Measurements from ENCODE around the gene PIK3R2. TPM values are rescaled to one million over a fixed set of nuclear protein-coding genes. Genes with fewer than 3 reads are reported as not detected.

The PIK3R2 gene
- total RNA-seq, 1 donor from 2014 or later = 94.7 TPM

DNA sequence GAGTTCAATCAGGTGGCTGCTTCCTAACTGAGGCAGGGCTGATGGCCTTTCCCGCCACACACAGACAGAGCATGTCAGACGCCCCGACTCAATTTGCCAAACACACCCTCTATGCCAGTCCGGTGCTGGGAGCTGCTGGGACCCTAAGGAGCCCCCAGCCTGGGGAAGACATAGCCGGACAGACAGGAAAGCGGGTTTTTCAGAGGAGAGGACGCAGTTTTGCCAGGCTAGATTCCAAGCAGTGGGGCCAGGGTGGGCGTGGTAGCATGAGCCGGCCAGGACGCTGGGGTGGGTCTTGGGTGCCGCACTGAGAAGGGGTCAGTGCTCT, 35.6 kb upstream of the PIK3R2 start:
- Mint-ChIP-seq H3K27me3 (ENCODE audit: low read depth) (no peaks in the 10 kb centered on the region), H3K4me3 (peak overlapping the region; percentile 78), H3K36me3 (no peaks in the 10 kb centered on the region), H3K27ac (peak overlapping the region; percentile 87), H3K4me1 (peaks cover 19% of the 10 kb centered on the region), H3K9me3 (no peaks in the 10 kb centered on the region)
- DNase-seq (ENCODE audit: low spot score in 2 of 2, unreplicated experiment in 2 of 2) = peak in 1 of 2 experiments; percentile 45
- TF ChIP-seq, protein P1, sequence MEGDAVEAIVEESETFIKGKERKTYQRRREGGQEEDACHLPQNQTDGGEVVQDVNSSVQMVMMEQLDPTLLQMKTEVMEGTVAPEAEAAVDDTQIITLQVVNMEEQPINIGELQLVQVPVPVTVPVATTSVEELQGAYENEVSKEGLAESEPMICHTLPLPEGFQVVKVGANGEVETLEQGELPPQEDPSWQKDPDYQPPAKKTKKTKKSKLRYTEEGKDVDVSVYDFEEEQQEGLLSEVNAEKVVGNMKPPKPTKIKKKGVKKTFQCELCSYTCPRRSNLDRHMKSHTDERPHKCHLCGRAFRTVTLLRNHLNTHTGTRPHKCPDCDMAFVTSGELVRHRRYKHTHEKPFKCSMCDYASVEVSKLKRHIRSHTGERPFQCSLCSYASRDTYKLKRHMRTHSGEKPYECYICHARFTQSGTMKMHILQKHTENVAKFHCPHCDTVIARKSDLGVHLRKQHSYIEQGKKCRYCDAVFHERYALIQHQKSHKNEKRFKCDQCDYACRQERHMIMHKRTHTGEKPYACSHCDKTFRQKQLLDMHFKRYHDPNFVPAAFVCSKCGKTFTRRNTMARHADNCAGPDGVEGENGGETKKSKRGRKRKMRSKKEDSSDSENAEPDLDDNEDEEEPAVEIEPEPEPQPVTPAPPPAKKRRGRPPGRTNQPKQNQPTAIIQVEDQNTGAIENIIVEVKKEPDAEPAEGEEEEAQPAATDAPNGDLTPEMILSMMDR (IDR thresholded peaks at IDR 0.05; ENCODE audit: unreplicated experiment) = no peak

DNA sequence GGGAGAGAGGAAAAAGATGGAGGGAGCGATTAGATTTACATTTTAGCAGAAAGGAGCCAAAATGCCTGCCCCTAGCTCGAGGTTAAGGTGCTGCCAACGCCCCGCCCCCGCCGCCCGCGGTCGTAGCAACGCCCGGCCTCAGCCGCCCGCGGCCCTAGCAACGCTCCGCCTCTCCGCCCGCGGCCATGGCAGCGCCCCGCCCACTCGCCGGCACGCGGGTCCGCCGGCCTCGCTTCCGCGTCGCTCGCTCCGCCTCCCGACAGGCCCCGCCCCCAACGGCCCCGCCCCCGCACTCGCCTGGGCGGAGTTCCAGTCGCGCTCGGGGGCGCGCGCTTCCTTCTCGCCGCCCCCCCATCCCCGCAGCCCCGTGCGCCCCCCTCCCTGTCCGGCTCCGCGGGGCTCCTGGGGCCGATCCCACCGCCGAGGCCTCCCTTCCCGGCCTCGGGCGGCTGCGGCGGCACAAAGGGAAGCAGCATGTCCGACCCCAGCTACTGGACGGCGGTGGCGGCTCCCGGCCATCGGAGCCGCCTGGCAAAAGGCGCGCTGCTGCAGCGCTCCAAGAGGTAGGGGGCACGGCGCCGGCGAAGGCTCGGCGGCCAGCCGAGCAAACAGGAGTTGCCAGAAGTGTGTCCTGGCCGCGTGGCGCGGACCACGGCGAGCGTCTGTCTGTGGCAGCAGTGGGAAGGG, 35.1 kb upstream of the PIK3R2 start:
- no peaks in the 10 kb centered on the region for H3K36me3 Mint-ChIP-seq
- H3K4me1 Mint-ChIP-seq = peaks cover 19% of the 10 kb centered on the region
- no peaks in the 10 kb centered on the region for H3K9me3 Mint-ChIP-seq
- TF ChIP-seq, protein P1 (IDR thresholded peaks at IDR 0.05; ENCODE audit: unreplicated experiment) = no peak
- DNase-seq (ENCODE audit: low spot score in 2 of 2, unreplicated experiment in 2 of 2) = peak; percentile 89 to 96
- no peaks in the 10 kb centered on the region for H3K27me3 Mint-ChIP-seq (ENCODE audit: low read depth)
- peak overlapping the region; percentile 87 for H3K27ac Mint-ChIP-seq
- H3K4me3 Mint-ChIP-seq = peak overlapping the region; percentile 78

DNA sequence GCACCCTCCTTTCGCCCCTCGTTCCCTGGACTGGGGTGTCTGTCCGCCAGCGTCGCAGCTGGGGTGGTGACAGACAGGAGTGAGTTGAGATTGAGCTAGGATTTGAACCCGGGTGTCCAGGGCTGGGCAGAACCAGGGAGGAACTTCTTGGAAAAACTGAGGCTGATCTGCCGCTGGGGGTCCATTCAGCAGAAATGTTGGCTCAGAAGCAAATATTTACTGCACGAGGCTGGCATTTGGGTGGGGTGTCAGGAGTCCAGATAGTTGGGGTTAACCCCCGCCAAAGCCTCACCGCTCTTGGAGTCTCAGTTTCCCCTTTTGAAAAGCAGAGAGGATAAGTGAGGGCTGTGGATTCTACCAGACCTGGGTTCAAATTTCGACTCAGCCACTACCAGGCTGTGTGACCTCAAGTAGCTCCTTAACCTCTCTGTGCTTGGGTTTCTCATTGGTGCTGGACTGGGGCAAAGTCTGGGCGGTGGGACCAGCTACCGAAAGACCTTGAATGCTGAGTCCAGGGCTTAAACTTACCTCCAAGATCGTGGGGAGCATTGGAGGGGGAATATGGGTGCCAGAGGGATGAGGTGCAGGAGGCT, 34.4 kb upstream of the PIK3R2 start:
- peak overlapping the region; percentile 71 for H3K4me3 Mint-ChIP-seq
- H3K4me1 Mint-ChIP-seq = peaks cover 19% of the 10 kb centered on the region
- TF ChIP-seq, protein P1 (IDR thresholded peaks at IDR 0.05; ENCODE audit: unreplicated experiment) = no peak
- H3K27me3 Mint-ChIP-seq (ENCODE audit: low read depth) = no peaks in the 10 kb centered on the region
- peaks cover 1% of the 10 kb centered on the region for H3K36me3 Mint-ChIP-seq
- DNase-seq (ENCODE audit: low spot score in 2 of 2, unreplicated experiment in 2 of 2) = no peak
- H3K27ac Mint-ChIP-seq = peak overlapping the region; percentile 15
- no peaks in the 10 kb centered on the region for H3K9me3 Mint-ChIP-seq

DNA sequence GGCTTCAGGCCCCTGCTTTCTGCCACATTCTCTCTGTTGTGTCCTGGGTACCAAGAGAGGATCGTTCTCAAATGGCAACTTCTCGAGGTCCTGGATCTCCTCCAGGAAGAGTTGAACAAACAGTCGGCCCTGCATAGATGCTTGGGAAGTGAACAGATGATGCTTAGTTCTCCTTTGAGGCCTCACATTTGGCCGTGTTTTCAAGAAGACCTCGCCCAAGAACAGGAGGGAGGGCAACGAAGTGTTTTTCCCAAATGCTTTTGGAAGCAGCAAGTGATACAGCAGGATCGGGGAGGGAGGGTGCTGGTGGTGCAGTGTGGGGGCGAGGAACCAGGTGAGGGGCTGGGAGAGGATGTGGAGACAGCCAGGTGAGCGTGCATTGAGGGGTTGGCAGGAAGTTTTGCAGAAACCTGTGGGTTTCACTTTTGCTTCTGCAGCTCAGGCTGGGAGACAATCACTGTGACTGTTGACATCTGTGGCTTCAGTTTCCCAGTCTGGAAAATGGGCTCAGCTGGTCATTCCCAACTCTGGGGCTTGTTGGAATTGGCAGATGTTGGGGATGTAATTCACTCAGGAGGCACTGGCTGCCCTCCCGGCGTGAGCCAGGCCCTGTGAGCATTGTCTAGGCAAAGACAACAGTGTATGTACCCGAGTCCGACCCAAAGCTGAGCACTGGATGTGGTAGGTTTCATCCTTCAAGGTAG, 33.8 kb upstream of the PIK3R2 start:
- TF ChIP-seq, protein P1 (IDR thresholded peaks at IDR 0.05; ENCODE audit: unreplicated experiment) = no peak
- peaks cover 6% of the 10 kb centered on the region for H3K36me3 Mint-ChIP-seq
- no peaks in the 10 kb centered on the region for H3K9me3 Mint-ChIP-seq
- DNase-seq (ENCODE audit: low spot score in 2 of 2, unreplicated experiment in 2 of 2) = no peak
- no peaks in the 10 kb centered on the region for H3K27me3 Mint-ChIP-seq (ENCODE audit: low read depth)
- H3K27ac Mint-ChIP-seq = no peak overlapping the region
- H3K4me3 Mint-ChIP-seq = peak overlapping the region; percentile 71
- peaks cover 19% of the 10 kb centered on the region for H3K4me1 Mint-ChIP-seq

DNA sequence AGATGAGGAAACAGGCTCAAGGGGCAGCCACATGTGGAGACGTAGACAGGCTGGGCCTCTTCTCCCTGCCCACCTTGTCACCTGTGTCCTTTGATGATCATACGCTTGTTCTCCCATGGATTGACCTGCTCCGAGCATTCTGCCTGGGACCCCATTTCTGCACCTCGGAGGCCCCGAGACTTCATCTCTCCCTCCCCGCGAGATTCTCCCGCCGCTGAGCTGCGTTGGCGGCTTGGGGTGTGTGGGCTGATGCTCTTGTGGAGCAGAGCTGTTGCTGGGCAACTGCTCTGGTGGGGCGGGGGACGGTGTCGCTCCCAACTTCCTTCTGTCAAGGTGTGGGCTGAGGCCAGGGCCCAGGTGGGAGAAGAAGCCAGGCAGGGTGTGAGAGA, 33.3 kb upstream of the PIK3R2 start:
- Mint-ChIP-seq H3K4me3 (peak overlapping the region; percentile 30), H3K27me3 (ENCODE audit: low read depth) (no peaks in the 10 kb centered on the region), H3K4me1 (peaks cover 19% of the 10 kb centered on the region), H3K36me3 (peaks cover 10% of the 10 kb centered on the region), H3K27ac (no peak overlapping the region), H3K9me3 (no peaks in the 10 kb centered on the region)
- no peak for DNase-seq (ENCODE audit: low spot score in 2 of 2, unreplicated experiment in 2 of 2)
- TF ChIP-seq, protein P1 (IDR thresholded peaks at IDR 0.05; ENCODE audit: unreplicated experiment) = no peak

Measured in mesothelial cell of epicardium (in vitro differentiated cells).